Fibroblast of skin of right quadriceps (primary cell): Measurements from ENCODE around the gene GRHL3.
A peak's percentile ranks its signal among the peaks of the same experiment; 100 is the strongest.
"Not testable (repeated sequence)": the region's sequence is repeated elsewhere in the genome, so short reads cannot be mapped to it uniquely, and the experiment has no call there.

ENCODE experiments used
- DNase-seq: peaks from one replicate; pipeline ENCODE4 v3.0.0-alpha.2; 2013

GRHL3 gene

GRCh38 chr1:24319312-24319863 lies at the start of gene GRHL3:
TSS of gene GRHL3 (plus strand) at chr1:24319357. CDS start at chr1:24319552, 195 bp downstream.
- no peak for DNase-seq

- not testable (repeated sequence) for DNase-seq
Measured at GRCh38 chr1:24274203-24275103, 44.7 kb upstream of the GRHL3 start.

GRCh38 chr1:24275104-24275410 lies 44.1 kb upstream of the GRHL3 start:
- no peak for DNase-seq

GRCh38 chr1:24275510-24275909 lies 43.6 kb upstream of the GRHL3 start:
- DNase-seq: no peak

- DNase-seq: no peak
Measured at GRCh38 chr1:24276791-24277190, 42.4 kb upstream of the GRHL3 start.

GRCh38 chr1:24277420-24278169 lies 41.6 kb upstream of the GRHL3 start:
- DNase-seq: peak; percentile 24

- DNase-seq: no peak
Measured at GRCh38 chr1:24278726-24279125, 40.4 kb upstream of the GRHL3 start.

GRCh38 chr1:24279590-24280232 lies 39.4 kb upstream of the GRHL3 start:
- no peak for DNase-seq

- DNase-seq: no peak
Measured at GRCh38 chr1:24281591-24281990, 37.6 kb upstream of the GRHL3 start.

GRCh38 chr1:24282491-24282890 lies 36.7 kb upstream of the GRHL3 start:
- DNase-seq: no peak

GRCh38 chr1:24283326-24284155 lies 35.6 kb upstream of the GRHL3 start:
- DNase-seq: peak; percentile 79

- DNase-seq: no peak
Measured at GRCh38 chr1:24284156-24284471, 35.0 kb upstream of the GRHL3 start.

- no peak for DNase-seq
Measured at GRCh38 chr1:24285231-24285630, 33.9 kb upstream of the GRHL3 start.

- no peak for DNase-seq
Measured at GRCh38 chr1:24286246-24287010, 32.7 kb upstream of the GRHL3 start.

- not testable (repeated sequence) for DNase-seq
Measured at GRCh38 chr1:24287779-24288178, 31.4 kb upstream of the GRHL3 start.

GRCh38 chr1:24288479-24288878 lies 30.7 kb upstream of the GRHL3 start:
- no peak for DNase-seq

- peak; percentile 87 for DNase-seq
Measured at GRCh38 chr1:24289937-24290595, 29.1 kb upstream of the GRHL3 start.

- DNase-seq: no peak
Measured at GRCh38 chr1:24290933-24291487, 28.1 kb upstream of the GRHL3 start.

GRCh38 chr1:24292103-24292502 lies 27.1 kb upstream of the GRHL3 start:
- no peak for DNase-seq

- no peak for DNase-seq
Measured at GRCh38 chr1:24292887-24293286, 26.3 kb upstream of the GRHL3 start.
